Right lung (tissue), 5 donors: ENCODE results near the gene SNAPC5. TPM values are rescaled to one million over a fixed set of nuclear protein-coding genes. Genes with fewer than 3 reads are reported as not detected.
"Not testable (repeated sequence)": the region's sequence is repeated elsewhere in the genome, so short reads cannot be mapped to it uniquely, and the experiment has no call there.

Experiments
- DNase-seq, 2 donors: peaks; one replicate each; pipeline ENCODE4 v3.0.0-alpha.2; 2013
- polyA plus RNA-seq, 5 donors: library from polyadenylated mRNA; unstranded; fragments of 120-200 nt; gene quantifications; one replicate each; pipeline versions ENCODE4 v1.2.1 to v1.2.3, GENCODE V29; 2013; ENCODE audit warnings: inconsistent platforms in 1 of 5, low replicate concordance in 1 of 5; ENCODE audit not compliant: insufficient read length in 5 of 5, insufficient read depth in 1 of 5

The SNAPC5 gene
- polyA plus RNA-seq, 5 donors, result 25.7 to 31.5 (median 29.2) TPM

DNA sequence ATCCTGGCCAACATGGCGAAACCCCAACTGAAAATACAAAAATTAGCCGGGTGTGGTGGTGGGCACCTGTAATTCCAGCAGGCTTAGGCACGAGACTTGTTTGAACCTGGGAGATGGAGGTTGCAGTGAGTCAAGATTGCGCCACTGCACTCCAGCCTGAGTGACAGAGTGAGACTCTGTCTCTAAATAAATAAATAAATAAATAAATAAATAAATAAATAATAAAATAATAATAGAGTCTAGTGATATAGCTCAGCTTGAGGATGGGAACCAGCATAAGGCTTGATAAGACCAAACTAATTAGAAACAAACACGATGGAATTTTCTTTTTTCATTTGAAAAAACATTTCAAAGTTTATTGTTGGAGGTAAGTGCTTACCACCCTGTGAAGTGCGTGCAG, 36.3 kb downstream of the SNAPC5 start:
- DNase-seq, result not testable (repeated sequence)

DNA sequence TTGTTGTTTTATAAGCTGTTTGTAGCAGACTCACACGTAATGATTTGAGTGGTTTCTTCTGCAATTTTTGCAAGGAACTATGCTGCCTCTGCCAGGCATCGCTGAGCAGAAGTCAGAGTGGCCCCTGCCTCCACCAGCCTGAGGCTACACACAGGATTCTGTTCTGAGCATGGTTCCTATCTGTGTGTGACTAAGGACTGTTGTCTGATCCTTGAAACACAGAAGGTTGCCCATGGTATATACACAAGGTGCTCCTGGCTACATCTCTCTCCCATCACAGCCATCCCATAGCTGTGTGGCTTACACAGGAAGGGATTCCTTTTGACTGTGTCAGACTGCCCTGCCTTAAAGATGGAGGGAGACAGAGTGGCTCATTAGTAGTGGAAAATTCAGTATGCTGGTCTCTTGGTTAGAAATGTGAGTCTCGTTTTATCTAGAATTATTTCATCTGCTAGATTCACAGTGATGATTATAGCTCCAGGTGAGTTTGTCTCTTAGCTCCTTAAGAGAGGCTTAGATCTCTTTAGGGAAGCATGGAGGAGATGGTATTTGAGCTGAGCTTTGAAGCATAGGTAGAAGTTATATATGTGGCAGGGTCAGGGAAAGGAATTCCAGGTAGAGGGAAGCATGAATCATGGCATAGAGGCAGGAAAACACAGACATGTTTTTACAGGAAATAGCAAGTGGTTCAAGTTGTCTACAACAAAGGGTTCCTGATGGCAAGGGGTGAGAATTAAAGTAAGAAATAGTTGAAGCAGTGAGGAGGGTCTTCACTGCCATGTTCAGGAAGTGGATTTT, 37.5 kb downstream of the SNAPC5 start:
- DNase-seq, result no peak

- no peak for DNase-seq
These were observed 41.4 kb downstream of the SNAPC5 start for GRCh38 chr15:66456211-66456610.

GRCh38 chr15:66454143-66454542, 43.4 kb downstream of the SNAPC5 start:
- no peak for DNase-seq

DNA sequence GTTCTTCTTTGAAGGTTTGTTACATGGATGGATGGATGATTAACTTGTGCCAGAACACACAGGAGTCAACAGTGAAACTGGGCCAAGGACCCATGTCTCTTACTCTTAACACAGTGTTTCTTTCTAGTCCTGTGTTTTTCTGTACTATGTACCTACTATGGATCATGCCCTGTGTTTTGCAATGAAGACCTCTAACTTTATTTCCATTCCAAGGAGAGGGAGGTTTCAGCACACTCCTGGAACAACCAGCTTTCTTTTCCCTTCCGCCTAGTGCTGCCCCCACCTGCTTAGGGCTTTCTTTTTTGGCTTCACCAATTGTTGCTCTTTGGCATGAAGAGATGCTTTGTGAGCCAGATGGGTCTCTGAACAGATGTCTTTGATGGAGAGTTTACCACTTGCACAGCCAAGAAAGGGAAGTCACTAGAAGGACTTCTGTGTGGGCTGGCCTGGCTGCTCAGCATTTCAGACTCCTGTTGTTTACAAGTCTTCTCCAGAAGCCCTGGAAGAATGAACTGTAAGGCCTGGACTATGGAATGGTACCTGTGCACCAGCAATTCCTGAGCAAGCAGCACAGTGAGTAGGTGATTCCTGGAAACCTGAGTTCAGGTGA, 44.5 kb downstream of the SNAPC5 start:
- DNase-seq, result no peak

DNA sequence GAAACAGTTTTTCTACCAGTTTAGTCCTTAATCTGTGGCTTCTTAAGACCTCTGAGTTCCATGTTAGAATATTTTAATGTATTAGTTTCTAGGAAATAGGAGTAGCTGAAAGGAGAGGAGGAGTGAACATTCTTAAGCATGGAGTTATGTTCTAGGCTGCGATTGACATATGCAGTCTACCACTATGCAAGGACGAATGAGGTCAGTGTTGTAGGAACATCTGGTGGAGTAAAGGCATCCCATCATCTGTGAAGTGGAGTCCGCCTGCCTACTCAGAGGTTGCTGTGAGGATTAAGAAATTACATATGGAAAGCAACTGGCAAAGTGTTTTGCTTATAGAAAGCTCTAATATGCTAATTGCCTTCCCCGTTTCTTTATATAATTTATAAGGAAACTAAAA, 45.1 kb downstream of the SNAPC5 start:
- no peak for DNase-seq

Other genes starting within 250 kb of the SNAPC5 start
- 10 to 100 TPM in 2 of 5 donors, 1 to 10 TPM in 3; 3.3 to 15.1 (median 7.6) TPM for gene MEGF11, start 244.0 kb downstream of the SNAPC5 start, polyA plus RNA-seq
- 10 to 100 TPM; 40.8 to 51.3 (median 47.8) TPM for gene DIS3L, start 204.2 kb downstream of the SNAPC5 start, polyA plus RNA-seq
- 10 to 100 TPM; 15.5 to 21.8 (median 20.5) TPM for gene TIPIN, start 141.1 kb downstream of the SNAPC5 start, polyA plus RNA-seq
- 10 to 100 TPM; 44.1 to 57.6 (median 53.0) TPM for gene MAP2K1, start 110.8 kb downstream of the SNAPC5 start, polyA plus RNA-seq
- gene RPL4, start 7.1 kb upstream of the SNAPC5 start, polyA plus RNA-seq, result 1,000 to 10,000 TPM; 4,151 to 4,706 (median 4,410) TPM
- 10 to 100 TPM; 21.4 to 38.6 (median 28.6) TPM for gene ZWILCH, start 7.6 kb upstream of the SNAPC5 start, polyA plus RNA-seq
- gene LCTL, start 68.2 kb upstream of the SNAPC5 start, polyA plus RNA-seq, result under 1 TPM; 0.35 to 0.91 (median 0.44) TPM
- gene SMAD6, start 204.5 kb upstream of the SNAPC5 start, polyA plus RNA-seq, result 10 to 100 TPM; 19.0 to 37.5 (median 31.4) TPM